ENCODE measurements around the gene MTAP. TPM values are rescaled to one million over a fixed set of nuclear protein-coding genes. Genes with fewer than 3 reads are reported as not detected.

The MTAP gene
- total RNA-seq, result 10 to 100 TPM; 20.8 to 40.2 (median 29.5) TPM

- no peaks in the 10 kb centered on the region for H3K9me3 ChIP-seq
- H3K27ac ChIP-seq, result peak within 1 kb of the TSS; percentile 97 to 98
- H3K4me1 ChIP-seq, result peaks cover 0 to 10% of the 10 kb centered on the region in 2 donors
- intact Hi-C loops (cut with DNase I; ENCODE audit: low total_unique reads), result loop anchor here (10.0 kb wide), 1 partner anchor 432 kb away; no protein-coding TSS in a partner anchor
- no peaks in the 10 kb centered on the region for H3K27me3 ChIP-seq
- H3K36me3 ChIP-seq, result no peaks in the 10 kb centered on the region
- TF ChIP-seq CTCF (IDR thresholded peaks at IDR 0.05), result no peak
- peak; percentile 17 to 59 (median 46) for TF ChIP-seq POLR2AphosphoS5 (IDR thresholded peaks at IDR 0.05)
- peak; percentile 37 for TF ChIP-seq POLR2A (IDR thresholded peaks at IDR 0.05)
- DNase-seq (ENCODE audit: low spot score in 2 of 2), result peak; percentile 90 to 94
- peak within 1 kb of the TSS; percentile 76 to 93 (median 84) for H3K4me3 ChIP-seq
Observed at GRCh38 chr9:21802418-21803000, at the start of gene MTAP. Gene MTAP (plus strand): TSS chr9:21802636. CDS start chr9:21802749, 113 bp downstream.

DNA sequence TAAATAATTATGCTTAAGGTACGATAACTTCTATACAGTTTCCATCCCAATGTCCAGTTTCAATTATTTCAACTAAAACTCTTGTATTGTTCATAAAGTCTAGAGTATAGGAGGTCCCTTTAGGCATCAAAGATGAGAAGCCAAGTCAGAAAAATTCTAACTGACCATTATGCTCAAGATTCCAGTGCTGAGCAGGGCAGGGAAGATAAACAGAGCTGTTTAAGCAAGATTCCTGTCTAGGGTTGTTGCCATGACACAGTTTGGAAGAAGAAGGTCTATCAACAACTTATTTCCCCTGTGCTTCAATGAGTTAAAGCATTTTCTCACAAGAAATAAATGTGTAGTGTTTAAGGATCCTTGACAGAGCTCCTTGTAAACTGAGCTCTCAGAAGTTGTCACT lies 48.9 kb upstream of the MTAP start:
- Histone ChIP-seq H3K27me3 (no peaks in the 10 kb centered on the region), H3K9me3 (no peaks in the 10 kb centered on the region), H3K36me3 (no peaks in the 10 kb centered on the region), H3K4me1 (no peaks in the 10 kb centered on the region), H3K27ac (no peak overlapping the region), H3K4me3 (no peak overlapping the region)
- intact Hi-C loops (cut with DNase I; ENCODE audit: low total_unique reads), result no loop called here
- TF ChIP-seq POLR2A (IDR thresholded peaks at IDR 0.05) (no peak), POLR2AphosphoS5 (IDR thresholded peaks at IDR 0.05) (no peak), CTCF (IDR thresholded peaks at IDR 0.05) (no peak)
- DNase-seq (ENCODE audit: low spot score in 2 of 2), result no peak

GRCh38 chr9:21754741-21755140 lies 47.7 kb upstream of the MTAP start:
- TF ChIP-seq CTCF (IDR thresholded peaks at IDR 0.05), result no peak
- TF ChIP-seq POLR2AphosphoS5 (IDR thresholded peaks at IDR 0.05), result no peak
- TF ChIP-seq POLR2A (IDR thresholded peaks at IDR 0.05), result no peak
- H3K27me3 ChIP-seq, result no peaks in the 10 kb centered on the region
- no peaks in the 10 kb centered on the region for H3K36me3 ChIP-seq
- H3K27ac ChIP-seq, result no peak overlapping the region
- intact Hi-C loops (cut with DNase I; ENCODE audit: low total_unique reads), result no loop called here
- H3K4me1 ChIP-seq, result no peaks in the 10 kb centered on the region
- DNase-seq (ENCODE audit: low spot score in 2 of 2), result no peak
- H3K4me3 ChIP-seq, result no peak overlapping the region
- no peaks in the 10 kb centered on the region for H3K9me3 ChIP-seq

DNA sequence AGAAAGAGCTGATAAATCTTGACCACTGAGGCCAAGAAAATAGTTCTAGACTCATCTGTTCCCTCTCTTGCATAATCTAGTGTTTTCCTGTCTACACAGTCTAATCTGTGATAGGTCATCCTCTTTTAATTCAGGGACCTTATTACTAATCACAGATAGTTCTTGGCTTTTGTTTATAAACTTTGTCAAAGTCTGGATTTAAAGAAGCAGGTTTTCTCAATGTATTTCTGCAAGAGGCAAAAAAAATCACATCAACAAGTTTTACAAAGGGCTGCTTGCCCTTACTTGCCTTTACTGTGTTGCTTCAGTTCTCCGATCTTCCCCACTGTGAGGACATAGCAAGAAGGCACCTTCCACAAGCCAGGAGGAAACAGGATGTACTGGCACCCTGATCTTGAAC lies 43.9 kb upstream of the MTAP start:
- no peak for TF ChIP-seq CTCF (IDR thresholded peaks at IDR 0.05)
- TF ChIP-seq POLR2A (IDR thresholded peaks at IDR 0.05), result no peak
- TF ChIP-seq POLR2AphosphoS5 (IDR thresholded peaks at IDR 0.05), result no peak
- Histone ChIP-seq H3K4me3 (no peak overlapping the region), H3K27me3 (no peaks in the 10 kb centered on the region), H3K36me3 (no peaks in the 10 kb centered on the region), H3K27ac (no peak overlapping the region), H3K9me3 (no peaks in the 10 kb centered on the region), H3K4me1 (no peaks in the 10 kb centered on the region)
- no peak for DNase-seq (ENCODE audit: low spot score in 2 of 2)
- intact Hi-C loops (cut with DNase I; ENCODE audit: low total_unique reads), result no loop called here

- TF ChIP-seq CTCF (IDR thresholded peaks at IDR 0.05) (no peak), POLR2A (IDR thresholded peaks at IDR 0.05) (no peak), POLR2AphosphoS5 (IDR thresholded peaks at IDR 0.05) (no peak)
- H3K4me1 ChIP-seq, result no peaks in the 10 kb centered on the region
- H3K4me3 ChIP-seq, result no peak overlapping the region
- H3K36me3 ChIP-seq, result no peaks in the 10 kb centered on the region
- no peak for DNase-seq (ENCODE audit: low spot score in 2 of 2)
- H3K27me3 ChIP-seq, result no peaks in the 10 kb centered on the region
- no peak overlapping the region for H3K27ac ChIP-seq
- H3K9me3 ChIP-seq, result no peaks in the 10 kb centered on the region
- intact Hi-C loops (cut with DNase I; ENCODE audit: low total_unique reads), result no loop called here
Observed at GRCh38 chr9:21761309-21761901, 41.0 kb upstream of the MTAP start.

Data from breast epithelium (tissue), 4 donors.